GM10248 (cell line): ENCODE results near the gene HNRNPLL.
A peak's percentile ranks its signal among the peaks of the same experiment; 100 is the strongest.
"Not testable (repeated sequence)": the region's sequence is repeated elsewhere in the genome, so short reads cannot be mapped to it uniquely, and the experiment has no call there.

Experiments
- CTCF ChIA-PET: fragments of 300-600 bp; sonication (Branson Sonifier 250); formaldehyde crosslinking; extraction: SDS; loops from one replicate; lab custom pipeline; 2021; ENCODE audit warnings: antibody characterized with exemption; lab: Yijun Ruan, JAX
- POLR2A ChIA-PET: fragments of 350-650 bp; sonication (Branson Sonifier 250); formaldehyde crosslinking; extraction: SDS; loops from one replicate; lab custom pipeline; 2020; ENCODE audit warnings: antibody characterized with exemption; lab: Yijun Ruan, JAX
- DNase-seq: peaks from one replicate; pipeline ENCODE4 v3.0.0; 2012; ENCODE audit errors: extremely low spot score
- TF ChIP-seq, protein P1 (sequence below): IDR thresholded peaks from 2 replicates; pipeline ENCODE4 v1.5.1; 2012; ENCODE audit warnings: mild to moderate bottlenecking, low read depth; ENCODE audit errors: extremely low read depth, missing control alignments, control extremely low read depth

The HNRNPLL gene

GRCh38 chr2:38602732-38603401 lies at the start of gene HNRNPLL:
HNRNPLL (minus strand) TSS chr2:38602928; CDS start chr2:38602626, 302 bp downstream.
- peak; percentile 98 for DNase-seq
- TF ChIP-seq, protein P1, sequence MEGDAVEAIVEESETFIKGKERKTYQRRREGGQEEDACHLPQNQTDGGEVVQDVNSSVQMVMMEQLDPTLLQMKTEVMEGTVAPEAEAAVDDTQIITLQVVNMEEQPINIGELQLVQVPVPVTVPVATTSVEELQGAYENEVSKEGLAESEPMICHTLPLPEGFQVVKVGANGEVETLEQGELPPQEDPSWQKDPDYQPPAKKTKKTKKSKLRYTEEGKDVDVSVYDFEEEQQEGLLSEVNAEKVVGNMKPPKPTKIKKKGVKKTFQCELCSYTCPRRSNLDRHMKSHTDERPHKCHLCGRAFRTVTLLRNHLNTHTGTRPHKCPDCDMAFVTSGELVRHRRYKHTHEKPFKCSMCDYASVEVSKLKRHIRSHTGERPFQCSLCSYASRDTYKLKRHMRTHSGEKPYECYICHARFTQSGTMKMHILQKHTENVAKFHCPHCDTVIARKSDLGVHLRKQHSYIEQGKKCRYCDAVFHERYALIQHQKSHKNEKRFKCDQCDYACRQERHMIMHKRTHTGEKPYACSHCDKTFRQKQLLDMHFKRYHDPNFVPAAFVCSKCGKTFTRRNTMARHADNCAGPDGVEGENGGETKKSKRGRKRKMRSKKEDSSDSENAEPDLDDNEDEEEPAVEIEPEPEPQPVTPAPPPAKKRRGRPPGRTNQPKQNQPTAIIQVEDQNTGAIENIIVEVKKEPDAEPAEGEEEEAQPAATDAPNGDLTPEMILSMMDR: peak; percentile 20
- ChIA-PET POLR2A (interaction anchor here (3.0 kb wide), 1 partner anchor 148 kb away, joined by 22 read pairs; the partner anchor contains the start of gene SRSF7), CTCF (interaction anchor here (0.6 to 4.7 kb wide), 34 partner anchors 8 to 139 kb away, joined by 3 to 45 read pairs (median 5); partner anchors contain the start of gene GALM)

DNA sequence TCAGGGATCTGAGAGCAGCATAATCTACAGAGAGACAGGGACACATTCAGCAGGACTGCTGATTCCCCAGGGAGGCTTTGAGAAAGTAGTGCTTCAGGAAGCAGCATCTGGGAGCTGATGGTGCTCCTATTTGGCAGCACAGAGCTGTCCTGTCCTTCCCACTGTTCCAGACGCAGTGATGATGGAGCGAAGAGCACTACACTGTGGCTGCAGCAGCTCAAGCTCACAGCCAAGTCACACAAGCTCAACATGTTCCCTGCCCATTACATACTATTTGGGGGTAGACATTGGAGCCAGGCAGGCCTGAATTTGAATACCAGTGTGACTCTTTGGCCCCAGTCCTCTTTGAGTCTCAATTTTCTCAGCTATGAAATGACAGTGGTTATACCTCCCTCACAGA lies 48.0 kb upstream of the HNRNPLL start:
- CTCF ChIA-PET: interaction anchor here (0.7 to 1.8 kb wide), 6 partner anchors 8 to 69 kb away, joined by 3 to 5 read pairs (median 3); no protein-coding TSS in a partner anchor
- TF ChIP-seq, protein P1: no peak
- POLR2A ChIA-PET: no interaction called here
- no peak for DNase-seq

DNA sequence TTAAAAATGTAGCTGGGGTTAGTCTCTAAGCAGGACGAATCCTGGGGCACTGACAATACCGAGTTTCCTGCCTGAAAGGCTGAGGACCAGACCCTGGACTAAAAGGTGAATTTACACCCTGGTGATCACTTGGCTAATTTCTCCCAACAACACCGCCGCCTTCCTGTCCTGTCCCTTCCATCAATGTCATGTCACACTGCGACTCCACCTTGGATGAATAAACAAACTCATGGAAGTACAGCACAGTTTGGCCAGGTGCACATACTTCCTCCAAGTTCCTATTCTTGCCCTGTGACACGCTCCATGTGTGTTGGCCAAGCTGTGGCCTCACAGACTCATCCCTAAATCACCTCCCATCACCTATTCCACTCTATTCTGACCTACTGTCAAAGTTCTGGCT lies 47.3 kb upstream of the HNRNPLL start:
- TF ChIP-seq, protein P1: no peak
- ChIA-PET POLR2A (no interaction called here), CTCF (interaction anchor here (0.7 to 1.8 kb wide), 3 partner anchors 22 to 68 kb away, joined by 3 to 5 read pairs (median 5); no protein-coding TSS in a partner anchor)
- no peak for DNase-seq

GRCh38 chr2:38649176-38649728 lies 46.5 kb upstream of the HNRNPLL start:
- TF ChIP-seq, protein P1: no peak
- CTCF ChIA-PET: interaction anchor here (0.9 to 1.8 kb wide), 4 partner anchors 14 to 68 kb away, joined by 3 to 5 read pairs (median 4); partner anchors contain the start of gene GALM
- POLR2A ChIA-PET: no interaction called here
- no peak for DNase-seq

- CTCF ChIA-PET: interaction anchor here (0.9 to 1.6 kb wide), 4 partner anchors 13 to 66 kb away, joined by 3 to 4 read pairs (median 3); partner anchors contain the start of gene GALM
- TF ChIP-seq, protein P1: no peak
- no peak for DNase-seq
- POLR2A ChIA-PET: no interaction called here
Observed at GRCh38 chr2:38648107-38648761, 45.5 kb upstream of the HNRNPLL start.

DNA sequence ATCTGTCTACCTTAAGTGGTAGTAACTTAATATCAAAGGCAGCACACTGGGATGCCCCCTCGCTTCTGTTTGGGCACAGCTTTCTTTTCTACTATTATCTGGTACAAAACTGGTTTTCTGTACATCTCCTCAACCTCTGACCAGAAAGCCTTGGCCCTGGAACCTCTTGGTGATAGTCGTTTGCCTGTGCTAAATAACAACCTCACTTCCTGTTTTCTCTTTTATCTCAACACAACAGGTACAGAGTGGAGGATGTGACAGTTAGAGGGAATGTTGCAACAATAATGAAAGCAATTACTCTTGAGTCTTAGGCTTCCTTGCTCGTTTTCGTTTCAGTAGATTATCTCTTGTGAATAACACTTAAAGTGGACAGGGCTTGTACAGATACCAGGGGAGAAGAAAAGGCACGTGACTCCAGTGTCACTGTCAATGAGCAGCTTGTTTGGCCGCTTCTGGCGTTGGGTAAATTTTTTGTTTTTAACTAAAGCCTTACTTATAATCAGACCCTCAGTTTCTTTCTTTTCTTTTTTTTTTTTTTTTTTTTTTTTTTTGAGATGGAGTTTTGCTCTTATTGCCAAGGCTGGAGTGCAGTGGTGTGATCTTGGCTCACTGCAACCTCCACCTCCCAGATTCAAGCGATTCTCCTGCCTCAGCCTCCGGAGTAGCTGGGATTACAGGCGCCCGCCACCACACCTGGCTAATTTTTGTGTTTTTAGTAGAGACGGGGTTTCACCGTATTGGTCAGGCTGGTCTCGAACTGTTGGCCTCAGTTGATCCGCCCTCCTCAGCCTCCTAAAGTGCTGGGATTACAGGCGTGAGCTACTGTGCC lies 41.2 kb upstream of the HNRNPLL start:
- DNase-seq, CTCF ChIA-PET, POLR2A ChIA-PET: not testable (repeated sequence)
